Gastrocnemius medialis (tissue), 4 donors: Measurements from ENCODE around the gene EIPR1.

Source experiments
- POLR2A ChIP-seq, 2 donors: fragments of 450-650 bp; IDR thresholded peaks; one replicate each; pipeline ENCODE4 v1.6.1; 2017; ENCODE audit warnings: antibody characterized with exemption in 2 of 2, mild to moderate bottlenecking in 2 of 2, moderate library complexity in 2 of 2
- TF ChIP-seq, protein P1 (sequence below), 5 experiments: fragments of 450-650 bp in 3 of 5; fragments of 200-600 bp in 2 of 5; sonication (generic) in 2 of 5; IDR thresholded peaks in 4 of 5; conservative IDR thresholded peaks in 1 of 5; 1 replicate in 4 of 5; 2 replicates in 1 of 5; pipeline ENCODE4 v1.5.1; 2016 to 2019; ENCODE audit warnings: antibody characterized with exemption in 5 of 5, mild to moderate bottlenecking in 3 of 5, moderate library complexity in 3 of 5

GRCh38 chr2:3293221-3293620 lies 84.4 kb downstream of the EIPR1 start:
- TF ChIP-seq, protein P1, sequence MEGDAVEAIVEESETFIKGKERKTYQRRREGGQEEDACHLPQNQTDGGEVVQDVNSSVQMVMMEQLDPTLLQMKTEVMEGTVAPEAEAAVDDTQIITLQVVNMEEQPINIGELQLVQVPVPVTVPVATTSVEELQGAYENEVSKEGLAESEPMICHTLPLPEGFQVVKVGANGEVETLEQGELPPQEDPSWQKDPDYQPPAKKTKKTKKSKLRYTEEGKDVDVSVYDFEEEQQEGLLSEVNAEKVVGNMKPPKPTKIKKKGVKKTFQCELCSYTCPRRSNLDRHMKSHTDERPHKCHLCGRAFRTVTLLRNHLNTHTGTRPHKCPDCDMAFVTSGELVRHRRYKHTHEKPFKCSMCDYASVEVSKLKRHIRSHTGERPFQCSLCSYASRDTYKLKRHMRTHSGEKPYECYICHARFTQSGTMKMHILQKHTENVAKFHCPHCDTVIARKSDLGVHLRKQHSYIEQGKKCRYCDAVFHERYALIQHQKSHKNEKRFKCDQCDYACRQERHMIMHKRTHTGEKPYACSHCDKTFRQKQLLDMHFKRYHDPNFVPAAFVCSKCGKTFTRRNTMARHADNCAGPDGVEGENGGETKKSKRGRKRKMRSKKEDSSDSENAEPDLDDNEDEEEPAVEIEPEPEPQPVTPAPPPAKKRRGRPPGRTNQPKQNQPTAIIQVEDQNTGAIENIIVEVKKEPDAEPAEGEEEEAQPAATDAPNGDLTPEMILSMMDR (IDR thresholded peaks at IDR 0.05 in 4 of 5, conservative IDR thresholded peaks at IDR 0.05 in 1 of 5): no peak
- TF ChIP-seq POLR2A (IDR thresholded peaks at IDR 0.05): no peak
